ENCODE results near the gene ERC2.

Gene ERC2

DNA sequence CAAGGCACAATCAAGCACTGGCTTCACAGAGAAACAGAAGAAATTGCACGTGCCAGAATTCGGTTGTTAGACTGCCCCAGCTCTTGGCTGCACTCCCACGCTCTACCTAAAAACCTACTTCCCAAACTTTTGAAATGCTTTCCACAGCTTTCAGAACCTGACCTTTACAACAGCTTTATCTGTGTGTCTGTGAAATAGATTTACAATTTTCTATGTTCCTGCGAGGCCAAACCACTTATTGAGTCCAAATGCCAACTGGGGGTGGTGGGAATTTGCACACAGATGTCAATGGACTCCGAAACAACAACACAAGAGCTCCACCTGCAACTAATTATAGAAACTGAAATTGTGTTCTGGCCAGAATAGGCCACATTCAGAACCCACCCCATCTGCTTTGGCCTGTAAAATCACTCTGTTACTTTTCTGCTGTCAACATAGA lies 44.6 kb downstream of the ERC2 start:
- TF ChIP-seq CTCF (IDR thresholded peaks at IDR 0.05): no peak

- TF ChIP-seq CTCF (IDR thresholded peaks at IDR 0.05): no peak
Measured at GRCh38 chr3:56422316-56422715, 46.0 kb downstream of the ERC2 start.

GRCh38 chr3:56421205-56421604 lies 47.1 kb downstream of the ERC2 start:
- no peak for TF ChIP-seq CTCF (IDR thresholded peaks at IDR 0.05)

DNA sequence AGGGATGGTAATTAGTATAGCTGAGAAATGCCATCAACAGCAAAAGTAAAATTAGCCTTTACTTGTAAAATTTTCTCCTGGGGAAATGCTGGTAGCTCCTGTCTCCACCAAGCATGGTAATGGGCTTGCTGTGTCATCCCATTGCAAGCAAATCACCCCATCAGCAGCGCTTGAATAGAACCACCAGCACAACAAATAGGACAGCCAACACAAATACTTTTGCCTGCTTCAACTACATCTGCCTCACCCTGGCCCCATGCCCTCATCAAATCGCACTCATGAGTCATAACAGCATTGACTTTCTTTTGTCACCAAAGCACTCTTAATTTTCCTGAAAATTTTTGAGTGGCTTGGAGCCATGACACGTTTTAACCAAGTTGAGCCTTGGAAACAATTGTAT lies 52.6 kb downstream of the ERC2 start:
- no peak for TF ChIP-seq CTCF (IDR thresholded peaks at IDR 0.05)

GRCh38 chr3:56413911-56414310 lies 54.4 kb downstream of the ERC2 start:
- TF ChIP-seq CTCF (IDR thresholded peaks at IDR 0.05): no peak

DNA sequence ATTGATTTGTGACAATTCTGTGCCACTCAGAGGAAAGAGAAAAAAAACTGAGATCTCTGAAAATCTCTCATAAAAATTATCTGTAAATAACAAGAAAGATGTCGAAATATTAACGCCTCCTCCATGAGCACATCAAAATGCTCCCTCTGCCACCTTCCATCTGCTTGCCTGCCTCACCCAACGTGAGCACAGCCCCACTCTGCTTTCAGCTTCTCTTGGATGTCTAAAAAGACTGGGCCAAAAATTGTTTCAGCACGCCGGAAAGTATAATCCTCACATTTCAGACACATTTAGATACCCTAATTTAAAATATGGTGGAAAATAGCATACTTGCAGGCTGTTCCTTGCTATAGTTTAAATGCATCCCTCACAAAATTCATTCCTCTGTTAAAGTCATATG lies 57.1 kb downstream of the ERC2 start:
- no peak for TF ChIP-seq CTCF (IDR thresholded peaks at IDR 0.05)

- no peak for TF ChIP-seq CTCF (IDR thresholded peaks at IDR 0.05)
Measured at GRCh38 chr3:56410576-56410975, 57.7 kb downstream of the ERC2 start.

DNA sequence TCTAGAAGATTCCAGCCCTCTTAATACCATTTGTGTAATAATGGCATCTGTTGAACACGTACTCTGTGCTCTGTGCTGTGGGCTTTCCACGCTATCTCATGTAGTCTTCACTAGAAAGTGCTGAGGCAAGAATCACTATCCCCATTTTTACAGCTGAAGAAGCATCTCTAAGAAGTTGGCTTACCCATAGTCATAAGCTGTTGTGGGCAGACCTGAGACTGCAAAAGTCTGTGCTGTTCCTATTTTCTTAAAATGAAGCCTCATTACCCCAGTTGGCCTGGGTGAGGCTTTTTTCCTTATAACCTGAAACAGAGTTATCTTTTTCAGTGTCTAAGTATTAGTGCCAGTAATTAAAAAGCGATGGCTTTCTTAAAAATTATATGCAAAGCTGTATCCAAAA lies 58.5 kb downstream of the ERC2 start:
- TF ChIP-seq CTCF (IDR thresholded peaks at IDR 0.05): no peak
